Adrenal gland (tissue), 5 donors: ENCODE data around the gene NQO1.

Source experiments
- POLR2A ChIP-seq, 2 donors: fragments of 450-650 bp; IDR thresholded peaks; one replicate each; pipeline ENCODE4 v1.6.1; 2017; ENCODE audit warnings: antibody characterized with exemption in 2 of 2, mild to moderate bottlenecking in 2 of 2, moderate library complexity in 1 of 2
- TF ChIP-seq, protein P1 (sequence below), 6 experiments: fragments of 450-650 bp in 4 of 6; fragments of 200-600 bp in 2 of 6; sonication (generic) in 1 of 6; IDR thresholded peaks; 1 replicate in 5 of 6; 2 replicates in 1 of 6; pipeline versions ENCODE4 v1.5.1 to v1.8.0; 2016 to 2021; ENCODE audit warnings: antibody characterized with exemption in 6 of 6, mild to moderate bottlenecking in 2 of 6, moderate library complexity in 1 of 6
- donor health status: DM: no; HTN: no; CAD: no.

DNA sequence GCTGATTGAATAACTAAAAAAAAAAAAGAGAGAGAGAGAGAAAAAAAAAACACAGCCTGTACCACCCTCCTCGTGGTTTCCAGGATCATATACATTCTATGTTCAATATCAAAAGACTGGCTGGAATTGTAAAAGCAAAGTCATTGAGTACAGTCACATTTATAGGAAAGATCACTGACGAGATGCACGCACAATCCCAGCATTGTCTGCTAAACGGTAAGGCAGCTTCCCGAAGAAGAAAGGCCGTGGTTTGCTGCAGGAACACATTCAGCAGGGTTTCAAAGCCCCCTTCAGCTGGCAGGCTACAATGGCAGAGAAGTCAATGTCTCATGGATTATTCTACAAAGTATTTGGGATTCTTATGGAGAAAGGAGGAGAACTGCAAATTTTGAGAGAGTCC, 9.3 kb downstream of the NQO1 start:
- TF ChIP-seq POLR2A (IDR thresholded peaks at IDR 0.05) = no peak
- TF ChIP-seq, protein P1, sequence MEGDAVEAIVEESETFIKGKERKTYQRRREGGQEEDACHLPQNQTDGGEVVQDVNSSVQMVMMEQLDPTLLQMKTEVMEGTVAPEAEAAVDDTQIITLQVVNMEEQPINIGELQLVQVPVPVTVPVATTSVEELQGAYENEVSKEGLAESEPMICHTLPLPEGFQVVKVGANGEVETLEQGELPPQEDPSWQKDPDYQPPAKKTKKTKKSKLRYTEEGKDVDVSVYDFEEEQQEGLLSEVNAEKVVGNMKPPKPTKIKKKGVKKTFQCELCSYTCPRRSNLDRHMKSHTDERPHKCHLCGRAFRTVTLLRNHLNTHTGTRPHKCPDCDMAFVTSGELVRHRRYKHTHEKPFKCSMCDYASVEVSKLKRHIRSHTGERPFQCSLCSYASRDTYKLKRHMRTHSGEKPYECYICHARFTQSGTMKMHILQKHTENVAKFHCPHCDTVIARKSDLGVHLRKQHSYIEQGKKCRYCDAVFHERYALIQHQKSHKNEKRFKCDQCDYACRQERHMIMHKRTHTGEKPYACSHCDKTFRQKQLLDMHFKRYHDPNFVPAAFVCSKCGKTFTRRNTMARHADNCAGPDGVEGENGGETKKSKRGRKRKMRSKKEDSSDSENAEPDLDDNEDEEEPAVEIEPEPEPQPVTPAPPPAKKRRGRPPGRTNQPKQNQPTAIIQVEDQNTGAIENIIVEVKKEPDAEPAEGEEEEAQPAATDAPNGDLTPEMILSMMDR (IDR thresholded peaks at IDR 0.05) = no peak
